CD14-positive monocyte (primary cell): ENCODE results near the gene CAMSAP2. TPM values are rescaled to one million over a fixed set of nuclear protein-coding genes. Genes with fewer than 3 reads are reported as not detected.

Experiments
- DNase-seq, 3 donors: peaks; one replicate each; pipeline ENCODE4 v3.0.0-alpha.2; 2011 to 2022
- H2AFZ ChIP-seq: 2 replicates; pipeline ENCODE4 v1.6.0; 2012; ENCODE audit warnings: mild to moderate bottlenecking, low read depth, low read length, inconsistent platforms; ENCODE audit not compliant: insufficient read depth, poor library complexity, severe bottlenecking
- H3K27ac ChIP-seq, 2 donors: 1 replicate in 1 of 2; 2 replicates in 1 of 2; pipeline ENCODE4 v1.5.1; 2012 to 2013; ENCODE audit warnings: low read length in 2 of 2, control low read depth in 1 of 2, inconsistent platforms in 1 of 2, low read depth in 1 of 2, mild to moderate bottlenecking in 1 of 2
- H3K27me3 ChIP-seq, 2 donors: one replicate each; pipeline versions ENCODE4 v1.6.0 to v1.6.1; 2011 to 2013; ENCODE audit warnings: low read length in 2 of 2; ENCODE audit not compliant: control insufficient read depth in 2 of 2, insufficient read depth in 2 of 2
- H3K36me3 ChIP-seq, 2 donors: replicated peaks in 1 of 2; 1 replicate in 1 of 2; 2 replicates in 1 of 2; pipeline versions ENCODE4 v1.5.1 to v1.6.1; 2012 to 2013; ENCODE audit warnings: low read length in 2 of 2, control low read depth in 1 of 2, inconsistent platforms in 1 of 2, mild to moderate bottlenecking in 1 of 2; ENCODE audit not compliant: insufficient read depth in 2 of 2, control insufficient read depth in 1 of 2
- H3K4me1 ChIP-seq, 2 donors: 1 replicate in 1 of 2; 2 replicates in 1 of 2; pipeline versions ENCODE4 v1.5.1 to v1.6.1; 2012 to 2013; ENCODE audit warnings: low read length in 2 of 2, control low read depth in 1 of 2, inconsistent platforms in 1 of 2, mild to moderate bottlenecking in 1 of 2, moderate library complexity in 1 of 2; ENCODE audit not compliant: insufficient read depth in 2 of 2, control insufficient read depth in 1 of 2
- H3K4me2 ChIP-seq: replicated peaks from 2 replicates; pipeline ENCODE3; 2012; ENCODE audit warnings: low read length, moderate library complexity, mild to moderate bottlenecking; ENCODE audit not compliant: poor library complexity, severe bottlenecking; ENCODE audit errors: extremely low read depth
- H3K4me3 ChIP-seq, 3 experiments: fragments of 200-600 bp in 1 of 3; sonication (generic) in 1 of 3; replicated peaks in 1 of 3; 1 replicate in 2 of 3; 2 replicates in 1 of 3; pipeline ENCODE4 v1.5.1; 2011 to 2013; ENCODE audit warnings: low read length in 3 of 3, mild to moderate bottlenecking in 3 of 3, control low read depth in 2 of 3, low read depth in 2 of 3, inconsistent platforms in 1 of 3, moderate library complexity in 1 of 3
- H3K79me2 ChIP-seq: 2 replicates; pipeline ENCODE4 v1.6.0; 2012; ENCODE audit warnings: mild to moderate bottlenecking, control low read depth, inconsistent platforms, low read length, moderate library complexity; ENCODE audit not compliant: insufficient read depth
- H3K9ac ChIP-seq: 2 replicates; pipeline ENCODE4 v1.6.0; 2017; ENCODE audit warnings: low read length, mild to moderate bottlenecking; ENCODE audit not compliant: insufficient read depth, poor library complexity, severe bottlenecking
- H3K9me3 ChIP-seq, 2 donors: replicated peaks in 1 of 2; 1 replicate in 1 of 2; 2 replicates in 1 of 2; pipeline versions ENCODE4 v1.5.1 to v1.6.1; 2012 to 2013; ENCODE audit warnings: low read length in 2 of 2, control low read depth in 1 of 2; ENCODE audit not compliant: control insufficient read depth in 1 of 2, insufficient read depth in 1 of 2
- H4K20me1 ChIP-seq: 2 replicates; pipeline ENCODE4 v1.6.0; 2012; ENCODE audit warnings: mild to moderate bottlenecking, low read length, control low read depth, moderate library complexity; ENCODE audit not compliant: insufficient read depth
- H3K27ac Mint-ChIP-seq, 7 donors: one replicate each; pipeline ENCODE4 v1.8.0; 2020; ENCODE audit warnings: mild to moderate bottlenecking in 7 of 7, mixed read lengths in 7 of 7, moderate library complexity in 6 of 7, inconsistent platforms in 2 of 7
- H3K27me3 Mint-ChIP-seq, 3 donors: one replicate each; pipeline ENCODE4 v1.8.0; 2021 to 2022; ENCODE audit warnings: low read depth in 3 of 3, mild to moderate bottlenecking in 3 of 3, mixed read lengths in 3 of 3, moderate library complexity in 3 of 3, inconsistent platforms in 1 of 3
- H3K36me3 Mint-ChIP-seq, 2 donors: one replicate each; pipeline ENCODE4 v1.8.0; 2020; ENCODE audit warnings: mixed read lengths in 2 of 2, inconsistent platforms in 1 of 2, mild to moderate bottlenecking in 1 of 2
- H3K4me1 Mint-ChIP-seq: one replicate; pipeline ENCODE4 v1.8.0; 2020; ENCODE audit warnings: mild to moderate bottlenecking, mixed read lengths
- H3K4me3 Mint-ChIP-seq, 2 donors: one replicate each; pipeline ENCODE4 v1.8.0; 2020; ENCODE audit warnings: mild to moderate bottlenecking in 2 of 2, mixed read lengths in 2 of 2, moderate library complexity in 1 of 2
- H3K9me3 Mint-ChIP-seq, 7 donors: one replicate each; pipeline ENCODE4 v1.8.0; 2020 to 2022; ENCODE audit warnings: mixed read lengths in 7 of 7, mild to moderate bottlenecking in 6 of 7, moderate library complexity in 6 of 7, inconsistent platforms in 2 of 7
- WGBS: methylation state at CpG from one replicate; pipeline ENCODE4 v1.1.5; 2013; ENCODE audit warnings: missing lambda C conversion rate; ENCODE audit not compliant: insufficient coverage; 5-methylcytosine and 5-hydroxymethylcytosine counted together
- intact Hi-C, 2 donors: fragments of 100-400 bp; cut with micrococcal nuclease; formaldehyde crosslinking; loops; one replicate each; pipeline versions ENCODE4 v1.15.0 to v1.15.1; 2023
- polyA plus RNA-seq, 3 donors: library from polyadenylated mRNA; depleted of rRNA in 1 of 3; unstranded in 2 of 3; stranded (reverse) in 1 of 3; fragments of 300-500 nt in 2 of 3; fragments of >200 nt in 1 of 3; fragmentation: Illumina TruSeq in 2 of 3; gene quantifications; 1 replicate in 2 of 3; 2 replicates in 1 of 3; pipeline ENCODE4 v1.2.3, GENCODE V29; 2012 to 2021
- TF ChIP-seq, protein P1 (sequence below): fragments of 200-600 bp; IDR thresholded peaks from one replicate; pipeline ENCODE4 v1.8.0; 2022; ENCODE audit warnings: antibody characterized with exemption, mild to moderate bottlenecking

CAMSAP2 gene
- polyA plus RNA-seq, 3 donors = 0.89 to 1.3 (median 0.90) TPM

DNA sequence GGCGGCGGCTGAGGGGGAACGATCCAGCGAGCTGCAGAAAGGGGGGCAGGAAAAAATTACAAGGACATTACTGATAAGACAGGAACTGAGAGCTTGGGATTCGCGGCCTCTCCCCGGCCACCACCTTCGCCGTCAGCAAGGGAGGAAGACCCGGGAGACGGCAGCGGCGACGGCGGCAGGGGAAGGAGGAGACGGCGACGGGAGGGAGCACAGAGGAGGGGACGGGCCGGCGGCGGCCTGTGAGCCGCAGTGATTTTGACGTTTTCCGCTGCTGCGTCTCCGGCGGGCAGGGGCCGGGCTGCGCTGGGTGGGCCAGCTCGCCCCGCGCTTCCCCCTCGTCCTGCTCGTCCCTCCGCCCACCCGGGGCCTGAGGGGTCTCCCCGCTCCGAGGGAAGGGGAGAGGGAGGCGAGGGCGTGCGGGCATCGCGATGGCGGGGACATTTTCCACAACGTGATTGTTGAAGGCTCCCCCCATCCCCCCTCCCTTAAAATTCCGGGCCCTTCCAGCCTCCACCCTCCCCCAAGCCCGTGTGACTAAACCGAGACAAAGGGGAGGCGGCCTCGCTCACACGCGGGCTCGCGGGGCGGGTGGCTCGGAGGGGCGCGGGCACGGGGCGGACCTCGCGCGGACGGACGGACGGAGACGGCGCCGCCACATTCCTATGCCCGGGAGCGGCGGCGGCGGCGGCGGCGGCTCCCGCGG lies 407 bp downstream of the CAMSAP2 start:
- Histone ChIP-seq H3K79me2 (no peaks in the 10 kb centered on the region), H3K27ac (peak overlapping the region in 1 of 2 donors; percentile 75), H3K4me3 (peak overlapping the region; percentile 69 to 91 (median 85)), H3K36me3 (no peaks in the 10 kb centered on the region), H3K9ac (peak overlapping the region; percentile 80), H4K20me1 (peaks cover 7% of the 10 kb centered on the region), H2AFZ (peak overlapping the region; percentile 94), H3K4me1 (peaks cover 17 to 23% of the 10 kb centered on the region in 2 donors), H3K9me3 (peaks cover 0 to 4% of the 10 kb centered on the region in 2 donors), H3K4me2 (peak overlapping the region; percentile 86), H3K27me3 (peaks cover 45 to 53% of the 10 kb centered on the region in 2 donors)
- peaks cover 2 to 4% of the 10 kb centered on the region in 2 donors for H3K36me3 Mint-ChIP-seq
- peaks cover 23% of the 10 kb centered on the region for H3K4me1 Mint-ChIP-seq
- peak overlapping the region; percentile 80 to 93 (median 82) for H3K27ac Mint-ChIP-seq
- H3K4me3 Mint-ChIP-seq = peak overlapping the region; percentile 99
- TF ChIP-seq, protein P1, sequence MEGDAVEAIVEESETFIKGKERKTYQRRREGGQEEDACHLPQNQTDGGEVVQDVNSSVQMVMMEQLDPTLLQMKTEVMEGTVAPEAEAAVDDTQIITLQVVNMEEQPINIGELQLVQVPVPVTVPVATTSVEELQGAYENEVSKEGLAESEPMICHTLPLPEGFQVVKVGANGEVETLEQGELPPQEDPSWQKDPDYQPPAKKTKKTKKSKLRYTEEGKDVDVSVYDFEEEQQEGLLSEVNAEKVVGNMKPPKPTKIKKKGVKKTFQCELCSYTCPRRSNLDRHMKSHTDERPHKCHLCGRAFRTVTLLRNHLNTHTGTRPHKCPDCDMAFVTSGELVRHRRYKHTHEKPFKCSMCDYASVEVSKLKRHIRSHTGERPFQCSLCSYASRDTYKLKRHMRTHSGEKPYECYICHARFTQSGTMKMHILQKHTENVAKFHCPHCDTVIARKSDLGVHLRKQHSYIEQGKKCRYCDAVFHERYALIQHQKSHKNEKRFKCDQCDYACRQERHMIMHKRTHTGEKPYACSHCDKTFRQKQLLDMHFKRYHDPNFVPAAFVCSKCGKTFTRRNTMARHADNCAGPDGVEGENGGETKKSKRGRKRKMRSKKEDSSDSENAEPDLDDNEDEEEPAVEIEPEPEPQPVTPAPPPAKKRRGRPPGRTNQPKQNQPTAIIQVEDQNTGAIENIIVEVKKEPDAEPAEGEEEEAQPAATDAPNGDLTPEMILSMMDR = no peak
- H3K9me3 Mint-ChIP-seq = peaks cover 0 to 12% (median 2%) of the 10 kb centered on the region in 7 donors
- under 1% methylated on average over 68 of the region's 80 CpGs for WGBS
- intact Hi-C loops = loop anchor here in 1 of 2 donors (10.0 kb wide), 1 partner anchor 114 kb away; the partner anchor contains the start of gene KIF14
- peak; percentile 10 to 59 (median 46) for DNase-seq
- H3K27me3 Mint-ChIP-seq = peaks cover 47 to 65% (median 54%) of the 10 kb centered on the region in 3 donors

DNA sequence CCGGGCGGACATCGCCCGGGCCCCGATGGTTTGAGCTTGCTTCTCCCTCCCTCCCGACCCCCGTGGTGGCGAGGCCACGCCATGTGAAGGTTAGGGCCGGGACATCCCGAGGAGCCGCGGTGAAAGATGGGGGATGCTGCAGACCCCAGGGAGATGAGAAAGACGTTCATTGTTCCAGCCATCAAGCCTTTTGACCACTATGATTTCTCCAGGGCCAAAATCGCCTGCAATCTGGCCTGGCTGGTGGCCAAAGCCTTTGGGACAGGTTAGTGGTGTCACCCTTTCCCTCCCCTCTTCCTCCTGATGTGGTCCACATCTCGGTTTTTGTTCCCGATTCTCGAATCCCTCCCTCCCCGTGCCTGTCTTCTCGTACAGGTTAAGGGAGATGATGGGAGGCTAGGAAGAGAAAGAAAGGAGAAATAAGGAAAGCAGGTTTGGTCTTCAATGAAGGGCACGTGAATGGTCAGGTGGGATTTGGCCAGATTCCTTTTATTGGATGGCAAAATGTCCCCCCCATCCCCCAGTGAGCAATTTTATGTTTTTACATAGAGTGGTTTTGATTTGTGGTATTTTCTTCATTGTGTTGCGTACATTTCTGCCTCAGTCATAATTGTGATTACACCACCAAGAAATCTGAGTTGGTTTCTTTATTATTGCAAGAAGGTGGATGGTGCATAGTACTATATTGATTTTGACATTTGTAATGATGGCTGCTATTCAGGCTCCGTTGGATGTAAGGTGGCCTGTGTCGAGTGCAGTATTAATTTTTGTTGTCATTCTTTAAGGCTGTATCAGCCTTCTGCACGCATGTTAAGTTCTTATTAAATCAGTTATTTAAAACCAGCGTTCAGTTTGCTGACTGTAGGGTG lies 1.2 kb downstream of the CAMSAP2 start:
- Histone ChIP-seq H4K20me1 (peaks cover 7% of the 10 kb centered on the region), H3K27me3 (peaks cover 52 to 61% of the 10 kb centered on the region in 2 donors), H3K4me2 (peak overlapping the region; percentile 86), H3K4me1 (peaks cover 17 to 23% of the 10 kb centered on the region in 2 donors), H3K79me2 (no peaks in the 10 kb centered on the region), H3K27ac (no peak overlapping the region), H3K9ac (peak overlapping the region; percentile 80), H2AFZ (peak overlapping the region; percentile 94), H3K36me3 (no peaks in the 10 kb centered on the region), H3K4me3 (peak overlapping the region; percentile 50 to 85 (median 69)), H3K9me3 (peaks cover 0 to 4% of the 10 kb centered on the region in 2 donors)
- peaks cover 2 to 4% of the 10 kb centered on the region in 2 donors for H3K36me3 Mint-ChIP-seq
- H3K4me1 Mint-ChIP-seq = peaks cover 23% of the 10 kb centered on the region
- 15% methylated on average over 6 of the region's 26 CpGs for WGBS
- peak overlapping the region in 4 of 7 donors; percentile 10 to 46 (median 32) for H3K27ac Mint-ChIP-seq
- DNase-seq = peak in 2 of 3 donors; percentile 11 to 13
- intact Hi-C loops = loop anchor here in 1 of 2 donors (10.0 kb wide), 1 partner anchor 115 kb away; the partner anchor contains the start of gene KIF14
- H3K9me3 Mint-ChIP-seq = peaks cover 0 to 12% (median 2%) of the 10 kb centered on the region in 7 donors
- peak overlapping the region; percentile 81 to 92 for H3K4me3 Mint-ChIP-seq
- TF ChIP-seq, protein P1 = no peak
- peaks cover 49 to 69% (median 60%) of the 10 kb centered on the region in 3 donors for H3K27me3 Mint-ChIP-seq
